GM12864 (cell line): ENCODE data around the gene TRIM69.

Experiments
- DNase-seq: peaks from one replicate; pipeline ENCODE4 v3.0.0-alpha.2; 2011; ENCODE audit warnings: low read depth
- H3K4me3 ChIP-seq: 2 replicates; pipeline ENCODE4 v1.5.1; 2011; ENCODE audit warnings: mild to moderate bottlenecking, low read depth, low read length, control low read depth
- TF ChIP-seq, protein P1 (sequence below): IDR thresholded peaks from 2 replicates; pipeline ENCODE4 v1.5.1; 2011; ENCODE audit warnings: low read depth, mild to moderate bottlenecking, moderate library complexity, low read length, control low read depth, inconsistent platforms; ENCODE audit errors: missing control alignments

TRIM69 gene

GRCh38 chr15:44801797-44802196 is 65.5 kb downstream of the TRIM69 start:
- DNase-seq: no peak
- TF ChIP-seq, protein P1, sequence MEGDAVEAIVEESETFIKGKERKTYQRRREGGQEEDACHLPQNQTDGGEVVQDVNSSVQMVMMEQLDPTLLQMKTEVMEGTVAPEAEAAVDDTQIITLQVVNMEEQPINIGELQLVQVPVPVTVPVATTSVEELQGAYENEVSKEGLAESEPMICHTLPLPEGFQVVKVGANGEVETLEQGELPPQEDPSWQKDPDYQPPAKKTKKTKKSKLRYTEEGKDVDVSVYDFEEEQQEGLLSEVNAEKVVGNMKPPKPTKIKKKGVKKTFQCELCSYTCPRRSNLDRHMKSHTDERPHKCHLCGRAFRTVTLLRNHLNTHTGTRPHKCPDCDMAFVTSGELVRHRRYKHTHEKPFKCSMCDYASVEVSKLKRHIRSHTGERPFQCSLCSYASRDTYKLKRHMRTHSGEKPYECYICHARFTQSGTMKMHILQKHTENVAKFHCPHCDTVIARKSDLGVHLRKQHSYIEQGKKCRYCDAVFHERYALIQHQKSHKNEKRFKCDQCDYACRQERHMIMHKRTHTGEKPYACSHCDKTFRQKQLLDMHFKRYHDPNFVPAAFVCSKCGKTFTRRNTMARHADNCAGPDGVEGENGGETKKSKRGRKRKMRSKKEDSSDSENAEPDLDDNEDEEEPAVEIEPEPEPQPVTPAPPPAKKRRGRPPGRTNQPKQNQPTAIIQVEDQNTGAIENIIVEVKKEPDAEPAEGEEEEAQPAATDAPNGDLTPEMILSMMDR: no peak
- H3K4me3 ChIP-seq: no peak overlapping the region

GRCh38 chr15:44802336-44802735 is 66.0 kb downstream of the TRIM69 start:
- TF ChIP-seq, protein P1: no peak
- DNase-seq: no peak
- no peak overlapping the region for H3K4me3 ChIP-seq

- no peak overlapping the region for H3K4me3 ChIP-seq
- no peak for DNase-seq
- TF ChIP-seq, protein P1: no peak
These were observed 68.1 kb downstream of the TRIM69 start for GRCh38 chr15:44804298-44805046.

DNA sequence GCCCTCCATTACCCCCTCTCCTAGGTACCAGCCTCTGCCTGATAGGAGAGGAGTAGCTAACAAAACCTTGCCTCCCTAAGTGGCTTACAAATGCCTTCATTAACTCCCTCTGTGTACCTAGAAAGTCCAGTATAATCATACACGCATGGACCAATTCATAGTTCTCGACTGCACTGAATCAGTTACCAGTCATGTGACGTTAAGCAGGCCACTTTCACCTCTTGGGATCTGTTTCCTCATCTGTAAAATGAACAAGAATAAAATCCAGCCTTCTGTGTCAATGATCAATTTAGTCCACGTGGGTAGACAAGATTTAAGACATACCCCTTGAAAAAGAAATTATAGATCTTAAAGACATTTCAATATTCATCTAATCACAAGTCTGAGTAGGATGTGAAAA is 72.2 kb downstream of the TRIM69 start:
- no peak overlapping the region for H3K4me3 ChIP-seq
- DNase-seq: no peak

DNA sequence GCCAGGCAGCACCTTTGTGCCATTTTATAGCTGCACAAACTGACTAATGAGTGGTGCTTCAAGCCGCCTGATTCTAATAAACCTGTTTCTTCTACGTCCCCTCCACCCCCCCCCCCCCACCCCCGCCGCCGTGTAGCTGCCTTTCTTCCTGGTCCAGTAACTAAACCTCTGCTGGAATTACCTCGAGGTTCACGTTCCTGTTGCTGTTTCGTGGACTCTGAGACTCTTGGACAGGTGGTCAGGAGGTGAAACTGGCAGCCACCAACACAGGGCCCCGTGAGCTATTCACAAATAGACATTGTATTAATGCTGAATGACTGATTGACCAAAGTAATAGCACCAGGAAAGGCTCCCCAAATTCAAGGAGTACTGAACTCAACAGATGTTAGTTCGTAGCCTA is 73.9 kb downstream of the TRIM69 start:
- TF ChIP-seq, protein P1: no peak
- H3K4me3 ChIP-seq: no peak overlapping the region

More for the DNA sequence above, 72.2 kb downstream of the TRIM69 start:
- TF ChIP-seq, protein P1: no peak

GRCh38 chr15:44811337-44811736 is 75.0 kb downstream of the TRIM69 start:
- TF ChIP-seq, protein P1: no peak
- DNase-seq: no peak
- no peak overlapping the region for H3K4me3 ChIP-seq

More for the DNA sequence above, 73.9 kb downstream of the TRIM69 start:
- DNase-seq: no peak

DNA sequence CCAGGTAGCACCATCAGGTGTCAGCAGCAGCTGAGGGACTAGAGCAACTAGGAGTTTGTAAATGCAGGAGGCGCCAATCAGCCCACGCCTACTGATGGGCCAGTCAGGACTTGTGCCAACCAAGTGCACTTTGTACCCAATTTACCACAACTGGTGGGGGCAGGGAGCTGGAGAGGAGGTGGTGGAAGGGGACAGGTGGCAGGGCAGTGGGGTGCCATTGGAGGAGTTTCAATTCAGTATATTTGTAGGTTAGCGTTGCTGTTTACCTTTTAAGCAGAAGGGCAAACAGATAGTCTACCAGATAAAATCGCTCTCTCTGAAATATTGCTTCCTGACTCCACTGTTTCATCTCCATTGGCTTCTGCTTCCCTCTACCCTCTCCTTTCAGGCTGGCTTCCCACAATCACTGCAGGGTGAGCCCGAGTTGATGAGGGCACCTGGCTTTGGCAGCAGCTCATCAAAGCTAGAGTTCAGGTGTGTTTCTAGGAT is 75.7 kb downstream of the TRIM69 start:
- TF ChIP-seq, protein P1: no peak
- DNase-seq: no peak

More for the DNA sequence above, 75.7 kb downstream of the TRIM69 start:
- no peak overlapping the region for H3K4me3 ChIP-seq
